ENCODE measurements around the gene PLA2G2D.
A peak's percentile ranks its signal among the peaks of the same experiment; 100 is the strongest.

The PLA2G2D gene

GRCh38 chr1:20119347-20119746 is at the start of gene PLA2G2D:
Gene PLA2G2D, minus strand, starts transcription at chr1:20119536. Its CDS starts 38 bp downstream, at chr1:20119498.
- DNase-seq, result no peak

- DNase-seq, result no peak
Measured at GRCh38 chr1:20168564-20169491, 49.5 kb upstream of the PLA2G2D start.

GRCh38 chr1:20167126-20167525 is 47.8 kb upstream of the PLA2G2D start:
- DNase-seq, result no peak

GRCh38 chr1:20166051-20166450 is 46.7 kb upstream of the PLA2G2D start:
- peak; percentile 76 for DNase-seq

- DNase-seq, result no peak
Measured at GRCh38 chr1:20165522-20165951, 46.2 kb upstream of the PLA2G2D start.

- DNase-seq, result no peak
Measured at GRCh38 chr1:20164694-20165202, 45.4 kb upstream of the PLA2G2D start.

GRCh38 chr1:20160034-20160433 is 40.7 kb upstream of the PLA2G2D start:
- DNase-seq, result peak; percentile 29

GRCh38 chr1:20158358-20159070 is 39.2 kb upstream of the PLA2G2D start:
- no peak for DNase-seq

GRCh38 chr1:20154301-20154831 is 35.0 kb upstream of the PLA2G2D start:
- DNase-seq, result no peak

GRCh38 chr1:20153000-20153418 is 33.7 kb upstream of the PLA2G2D start:
- DNase-seq, result no peak

- DNase-seq, result no peak
Measured at GRCh38 chr1:20152599-20152930, 33.2 kb upstream of the PLA2G2D start.

- DNase-seq, result peak; percentile 45
Measured at GRCh38 chr1:20151906-20152598, 32.7 kb upstream of the PLA2G2D start.

GRCh38 chr1:20150969-20151368 is 31.6 kb upstream of the PLA2G2D start:
- DNase-seq, result no peak

GRCh38 chr1:20150326-20150705 is 31.0 kb upstream of the PLA2G2D start:
- DNase-seq, result no peak

GRCh38 chr1:20149601-20150325 is 30.4 kb upstream of the PLA2G2D start:
- no peak for DNase-seq

GRCh38 chr1:20148571-20149500 is 29.5 kb upstream of the PLA2G2D start:
- DNase-seq, result no peak

- no peak for DNase-seq
Measured at GRCh38 chr1:20147846-20148570, 28.7 kb upstream of the PLA2G2D start.

GRCh38 chr1:20143734-20144565 is 24.6 kb upstream of the PLA2G2D start:
- no peak for DNase-seq

GRCh38 chr1:20143318-20143717 is 24.0 kb upstream of the PLA2G2D start:
- DNase-seq, result no peak
